Left forelimb (tissue), 1 donor: ENCODE results near the gene STPG3.

ENCODE experiments used
- DNase-seq: peaks from one replicate; pipeline ENCODE4 v3.0.0-alpha.2; 2018; ENCODE audit warnings: low spot score

STPG3 gene

GRCh38 chr9:137251194-137251461 is at the start of gene STPG3:
Gene STPG3 (plus strand): TSS chr9:137251286. CDS start chr9:137251287, 1 bp downstream.
- no peak for DNase-seq

- no peak for DNase-seq
Measured at GRCh38 chr9:137202966-137203365, 48.1 kb upstream of the STPG3 start.

GRCh38 chr9:137204731-137205125 is 46.4 kb upstream of the STPG3 start:
- no peak for DNase-seq

- peak; percentile 96 for DNase-seq
Measured at GRCh38 chr9:137205126-137206069, 45.7 kb upstream of the STPG3 start, which contains the start of the genes NDOR1 and TMEM203. Gene NDOR1 (plus strand): TSS chr9:137205700. CDS start chr9:137205778, 78 bp downstream. Gene TMEM203 (minus strand): TSS chr9:137205648. CDS start chr9:137205414, 234 bp downstream.

GRCh38 chr9:137206602-137207001 is 44.5 kb upstream of the STPG3 start:
- DNase-seq = no peak

- DNase-seq = no peak
Measured at GRCh38 chr9:137211532-137211931, 39.6 kb upstream of the STPG3 start.

GRCh38 chr9:137212520-137212919 is 38.6 kb upstream of the STPG3 start:
- DNase-seq = no peak

- no peak for DNase-seq
Measured at GRCh38 chr9:137213160-137214060, 37.7 kb upstream of the STPG3 start.

- no peak for DNase-seq
Measured at GRCh38 chr9:137214620-137215019, 36.5 kb upstream of the STPG3 start.

GRCh38 chr9:137215196-137215986 is 35.7 kb upstream of the STPG3 start:
- DNase-seq = no peak

- no peak for DNase-seq
Measured at GRCh38 chr9:137216188-137216965, 34.7 kb upstream of the STPG3 start.

GRCh38 chr9:137217276-137218211 is 33.5 kb upstream of the STPG3 start:
- DNase-seq = no peak

- no peak for DNase-seq
Measured at GRCh38 chr9:137218212-137218753, 32.8 kb upstream of the STPG3 start.

- DNase-seq = no peak
Measured at GRCh38 chr9:137218754-137219271, 32.3 kb upstream of the STPG3 start.

- no peak for DNase-seq
Measured at GRCh38 chr9:137219757-137220316, 31.2 kb upstream of the STPG3 start.

GRCh38 chr9:137220317-137221094 is 30.6 kb upstream of the STPG3 start:
- no peak for DNase-seq

GRCh38 chr9:137221095-137221505 is 30.0 kb upstream of the STPG3 start:
- no peak for DNase-seq

GRCh38 chr9:137221506-137222111 is 29.5 kb upstream of the STPG3 start:
- DNase-seq = no peak
